Activated T-cell treated with anti-CD3 and anti-CD28 coated beads, Interleukin-2, amount 50 U/mL, for 1 hour (primary cell): ENCODE measurements around the gene ABCA7.
A peak's percentile ranks its signal among the peaks of the same experiment; 100 is the strongest.

ENCODE experiments used
- DNase-seq: peaks from one replicate; pipeline ENCODE4 v3.0.0-alpha.2; 2020

The ABCA7 gene

GRCh38 chr19:1060689-1061088 is 20.8 kb downstream of the ABCA7 start:
- no peak for DNase-seq

- DNase-seq, result no peak
Measured at GRCh38 chr19:1061987-1062386, 22.1 kb downstream of the ABCA7 start.

- DNase-seq, result no peak
Measured at GRCh38 chr19:1062387-1063029, 22.6 kb downstream of the ABCA7 start.

GRCh38 chr19:1063030-1063908 is 23.4 kb downstream of the ABCA7 start:
- peak; percentile 78 for DNase-seq

- no peak for DNase-seq
Measured at GRCh38 chr19:1063909-1064660, 24.2 kb downstream of the ABCA7 start.

GRCh38 chr19:1064661-1065605 is 25.0 kb downstream of the ABCA7 start:
- DNase-seq, result peak; percentile 83

- DNase-seq, result no peak
Measured at GRCh38 chr19:1065606-1066109, 25.8 kb downstream of the ABCA7 start.

GRCh38 chr19:1066251-1066747 is 26.4 kb downstream of the ABCA7 start:
- DNase-seq, result no peak

GRCh38 chr19:1066748-1067340 is 26.9 kb downstream of the ABCA7 start, which contains the start of gene ARHGAP45:
ARHGAP45 (plus strand) TSS chr19:1067167; CDS start chr19:1067406, 239 bp downstream.
- DNase-seq, result peak; percentile 87

- no peak for DNase-seq
Measured at GRCh38 chr19:1067341-1067957, 27.5 kb downstream of the ABCA7 start.

GRCh38 chr19:1068009-1069001 is 28.4 kb downstream of the ABCA7 start:
- DNase-seq, result peak; percentile 79

- DNase-seq, result peak; percentile 72
Measured at GRCh38 chr19:1069009-1069779, 29.3 kb downstream of the ABCA7 start.

- DNase-seq, result peak; percentile 23
Measured at GRCh38 chr19:1070576-1070930, 30.6 kb downstream of the ABCA7 start.

GRCh38 chr19:1070931-1071791 is 31.3 kb downstream of the ABCA7 start:
- DNase-seq, result peak; percentile 18

- peak; percentile 25 for DNase-seq
Measured at GRCh38 chr19:1072371-1073015, 32.6 kb downstream of the ABCA7 start.

- DNase-seq, result peak; percentile 43
Measured at GRCh38 chr19:1073063-1073955, 33.4 kb downstream of the ABCA7 start.
